Urinary bladder (tissue), 4 donors: Measurements from ENCODE around the gene BSPRY. TPM values are rescaled to one million over a fixed set of nuclear protein-coding genes. Genes with fewer than 3 reads are reported as not detected.

Experiments
- DNase-seq: peaks from one replicate; pipeline ENCODE4 v3.0.0-alpha.2; 2015; ENCODE audit errors: extremely low spot score
- H3K27ac ChIP-seq: one replicate; pipeline ENCODE4 v1.5.1; 2013; ENCODE audit warnings: low read depth, mild to moderate bottlenecking, moderate library complexity
- H3K36me3 ChIP-seq: one replicate; pipeline ENCODE4 v1.6.1; 2013; ENCODE audit warnings: mild to moderate bottlenecking, moderate library complexity; ENCODE audit not compliant: insufficient read depth
- H3K4me1 ChIP-seq: one replicate; pipeline ENCODE4 v1.6.1; 2013; ENCODE audit warnings: mild to moderate bottlenecking, moderate library complexity; ENCODE audit not compliant: insufficient read depth
- H3K4me3 ChIP-seq: one replicate; pipeline ENCODE4 v1.5.1; 2013; ENCODE audit warnings: low read depth, low read length
- WGBS: extraction: QIAGEN DNeasy Blood & Tissue Kit; methylation state at CpG from one replicate; pipeline ENCODE4 v1.1.7; 2013; 5-methylcytosine and 5-hydroxymethylcytosine counted together
- polyA plus RNA-seq: library from polyadenylated mRNA; stranded (reverse); fragments of 200-250 nt; gene quantifications from one replicate; pipeline ENCODE4 v1.2.3, GENCODE V29; 2013
- total RNA-seq: library from RNA; depleted of rRNA; stranded (reverse); fragments of >200 nt; gene quantifications from one replicate; pipeline ENCODE4 v1.2.3, GENCODE V29; 2014
- donor health status: healthy with polysubstance abuse.
- donor health status: healthy.

BSPRY gene
- total RNA-seq (1.2 TPM), polyA plus RNA-seq (2.4 TPM)

GRCh38 chr9:113349445-113350094 is at the start of gene BSPRY:
Gene BSPRY, plus strand, starts transcription at chr9:113349541. Its CDS starts 39 bp downstream, at chr9:113349580.
- peak within 1 kb of the TSS; percentile 57 for H3K4me3 ChIP-seq
- no peaks in the 10 kb centered on the region for H3K36me3 ChIP-seq
- no peak within 1 kb of the TSS for H3K27ac ChIP-seq
- DNase-seq, result no peak
- H3K4me1 ChIP-seq, result no peaks in the 10 kb centered on the region
- 2% methylated on average over 71 of the region's 71 CpGs for WGBS

GRCh38 chr9:113299800-113300292 is 49.5 kb upstream of the BSPRY start:
- no peaks in the 10 kb centered on the region for H3K4me1 ChIP-seq
- 27% methylated on average over 8 of the region's 8 CpGs for WGBS
- no peak overlapping the region for H3K4me3 ChIP-seq
- peak; percentile 37 for DNase-seq
- no peaks in the 10 kb centered on the region for H3K36me3 ChIP-seq
- H3K27ac ChIP-seq, result no peak overlapping the region

GRCh38 chr9:113301548-113301947 is 47.8 kb upstream of the BSPRY start:
- DNase-seq, result no peak
- WGBS, result 88% methylated on average over 8 of the region's 8 CpGs
- Histone ChIP-seq H3K27ac (no peak overlapping the region), H3K4me1 (no peaks in the 10 kb centered on the region), H3K4me3 (no peak overlapping the region), H3K36me3 (no peaks in the 10 kb centered on the region)

DNA sequence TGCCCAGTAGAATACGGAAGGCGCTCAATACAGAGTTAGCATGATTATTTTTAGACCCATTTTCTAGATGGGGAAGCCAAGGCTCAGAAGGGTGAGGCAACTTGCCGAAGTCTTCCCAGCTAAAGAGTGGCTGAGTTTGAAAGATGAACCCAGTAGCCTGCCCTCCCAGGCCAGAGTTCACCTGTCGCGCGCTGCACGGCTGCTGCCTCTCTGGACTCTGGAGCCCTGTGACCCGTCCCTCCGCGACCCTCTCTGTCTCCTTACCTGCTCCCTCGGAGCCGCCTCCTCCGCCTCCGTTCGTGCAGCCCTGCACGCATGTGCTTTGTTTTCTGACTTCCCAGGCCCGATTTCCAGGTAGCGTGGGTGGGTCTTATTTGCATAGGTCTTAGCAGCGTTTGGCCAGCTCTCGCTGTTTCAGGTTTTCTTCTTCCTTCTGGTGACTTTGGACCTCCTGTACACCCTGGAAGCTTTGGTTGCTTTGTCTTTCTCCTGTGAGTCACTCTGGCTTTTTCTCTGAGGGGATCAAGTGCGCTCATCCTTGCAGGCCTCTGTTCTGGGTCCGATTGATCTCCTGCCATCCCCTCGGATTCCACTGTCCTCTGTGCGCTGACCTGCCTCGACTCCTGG is 46.4 kb upstream of the BSPRY start, which contains the start of gene RNF183:
Gene RNF183 (minus strand): TSS at position 585 of the 627 bp plus-strand sequence. CDS start 5,192 bp downstream, outside the sequence.
- DNase-seq, result no peak
- WGBS, result 76% methylated on average over 25 of the region's 25 CpGs
- no peak within 1 kb of the TSS for H3K4me3 ChIP-seq
- H3K36me3 ChIP-seq, result no peaks in the 10 kb centered on the region
- no peaks in the 10 kb centered on the region for H3K4me1 ChIP-seq
- H3K27ac ChIP-seq, result no peak within 1 kb of the TSS

DNA sequence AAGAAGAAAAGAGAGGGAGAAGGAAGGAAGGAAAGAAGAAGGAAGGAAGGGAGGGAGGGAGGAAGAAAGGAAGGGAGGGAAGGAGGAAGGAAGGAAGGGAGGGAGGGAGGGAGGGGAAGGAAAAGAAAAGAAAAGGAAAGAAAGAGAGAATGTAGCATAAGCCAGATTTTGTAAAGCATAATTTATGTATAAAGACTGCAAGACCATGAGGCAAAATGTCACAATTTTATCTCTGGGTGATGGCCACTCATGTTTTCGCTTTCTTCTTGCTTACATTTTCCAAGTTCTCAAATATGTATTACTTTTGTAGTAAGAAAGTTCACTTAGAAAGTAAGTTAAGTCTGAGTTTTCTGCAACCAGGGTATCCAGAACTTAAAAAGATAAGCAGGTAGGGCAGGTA is 42.8 kb upstream of the BSPRY start:
- DNase-seq, result no peak
- no peaks in the 10 kb centered on the region for H3K4me1 ChIP-seq
- no peak overlapping the region for H3K27ac ChIP-seq
- no peaks in the 10 kb centered on the region for H3K36me3 ChIP-seq
- 86% methylated on average over 1 of the region's 1 CpG for WGBS
- H3K4me3 ChIP-seq, result no peak overlapping the region

DNA sequence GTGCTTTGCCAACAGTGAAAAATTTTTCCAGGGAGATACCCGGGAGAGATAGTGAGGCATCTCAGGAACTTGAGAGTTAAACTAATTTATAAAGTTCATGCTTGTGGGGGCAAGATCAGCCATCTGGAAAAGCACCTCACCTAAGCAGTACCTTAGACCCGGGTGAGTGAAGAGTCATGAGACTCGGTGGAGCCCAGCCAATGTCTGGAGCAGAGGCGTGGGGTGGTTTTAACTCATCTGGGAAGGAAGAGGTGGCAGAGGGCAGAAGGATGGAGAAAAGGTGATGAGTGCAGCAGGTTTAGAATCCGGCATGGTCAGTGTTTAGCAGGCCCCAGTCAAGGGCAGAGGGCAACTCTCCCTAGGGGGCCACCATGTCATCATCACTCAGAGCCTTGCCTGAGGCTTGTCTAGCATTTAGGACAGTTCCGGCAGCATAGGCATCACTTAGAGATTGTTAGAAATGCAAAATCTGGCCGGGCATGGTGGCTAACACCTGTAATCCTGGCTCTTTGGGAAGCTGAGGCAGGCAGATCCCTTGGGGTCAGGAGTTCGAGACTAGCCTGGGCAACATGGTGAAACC is 41.9 kb upstream of the BSPRY start:
- Histone ChIP-seq H3K4me3 (no peak overlapping the region), H3K36me3 (no peaks in the 10 kb centered on the region), H3K27ac (no peak overlapping the region), H3K4me1 (no peaks in the 10 kb centered on the region)
- 59% methylated on average over 8 of the region's 8 CpGs for WGBS
- DNase-seq, result no peak

DNA sequence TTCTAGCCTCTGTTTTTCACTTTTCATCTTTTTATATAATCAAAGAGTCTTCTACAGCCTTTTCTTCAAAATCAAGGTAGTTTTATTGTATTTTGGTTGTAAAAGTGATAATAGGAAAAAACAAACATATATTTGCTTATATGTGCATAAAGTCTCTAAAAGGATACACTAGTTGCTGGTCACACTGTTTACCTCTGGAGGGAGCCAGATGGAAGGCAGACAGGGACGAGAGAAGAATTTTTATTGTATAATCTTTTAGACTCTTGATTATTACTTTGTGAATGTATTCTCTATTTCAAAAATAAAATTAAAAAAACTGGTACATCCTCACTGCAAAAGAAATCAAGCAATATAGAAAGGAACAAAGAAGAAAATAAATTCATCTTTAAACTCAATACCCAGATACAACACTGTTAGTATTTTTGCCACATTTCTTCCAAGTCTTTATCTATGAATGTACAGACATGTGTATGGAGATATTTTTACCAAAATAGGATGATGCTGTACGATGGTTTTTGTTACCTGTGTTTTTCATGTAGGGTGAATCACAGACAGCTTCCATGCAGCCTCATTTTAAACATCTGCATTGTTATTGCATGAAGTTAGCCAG is 40.0 kb upstream of the BSPRY start:
- H3K4me3 ChIP-seq, result no peak overlapping the region
- no peaks in the 10 kb centered on the region for H3K36me3 ChIP-seq
- H3K27ac ChIP-seq, result no peak overlapping the region
- 4% methylated on average over 2 of the region's 2 CpGs for WGBS
- no peak for DNase-seq
- no peaks in the 10 kb centered on the region for H3K4me1 ChIP-seq

- no peak overlapping the region for H3K27ac ChIP-seq
These were observed 38.8 kb upstream of the BSPRY start for GRCh38 chr9:113310538-113310937.

DNA sequence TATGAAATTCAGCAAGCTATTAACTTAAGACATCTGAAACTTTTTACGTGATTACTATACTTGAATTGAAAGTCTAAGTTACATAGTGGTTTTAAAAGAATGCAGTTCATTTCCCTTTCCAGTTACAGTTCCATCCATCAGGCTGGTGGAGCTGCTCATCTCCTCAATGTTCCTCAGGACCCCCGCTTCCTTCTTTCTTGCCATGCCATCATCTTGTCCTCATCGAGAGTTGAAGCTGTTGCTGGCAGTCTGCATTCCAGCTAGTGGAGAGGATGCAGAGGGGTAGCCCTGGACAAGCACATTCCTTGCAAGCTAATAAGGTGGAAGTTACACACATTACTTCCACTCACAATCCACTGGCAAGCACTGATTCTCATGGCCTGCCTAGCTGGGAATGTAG is 37.4 kb upstream of the BSPRY start:
- Histone ChIP-seq H3K27ac (no peak overlapping the region), H3K4me3 (no peak overlapping the region), H3K36me3 (no peaks in the 10 kb centered on the region), H3K4me1 (no peaks in the 10 kb centered on the region)
- no peak for DNase-seq
- WGBS, result 80% methylated on average over 3 of the region's 3 CpGs

More at GRCh38 chr9:113310538-113310937, 38.8 kb upstream of the BSPRY start:
- no peak overlapping the region for H3K4me3 ChIP-seq
- WGBS, result 48% methylated on average over 3 of the region's 3 CpGs
- no peak for DNase-seq
- H3K36me3 ChIP-seq, result no peaks in the 10 kb centered on the region
- no peaks in the 10 kb centered on the region for H3K4me1 ChIP-seq

GRCh38 chr9:113313261-113313660 is 36.1 kb upstream of the BSPRY start:
- Histone ChIP-seq H3K4me1 (no peaks in the 10 kb centered on the region), H3K4me3 (no peak overlapping the region), H3K36me3 (no peaks in the 10 kb centered on the region), H3K27ac (no peak overlapping the region)
- DNase-seq, result no peak
- WGBS, result 56% methylated on average over 5 of the region's 5 CpGs

DNA sequence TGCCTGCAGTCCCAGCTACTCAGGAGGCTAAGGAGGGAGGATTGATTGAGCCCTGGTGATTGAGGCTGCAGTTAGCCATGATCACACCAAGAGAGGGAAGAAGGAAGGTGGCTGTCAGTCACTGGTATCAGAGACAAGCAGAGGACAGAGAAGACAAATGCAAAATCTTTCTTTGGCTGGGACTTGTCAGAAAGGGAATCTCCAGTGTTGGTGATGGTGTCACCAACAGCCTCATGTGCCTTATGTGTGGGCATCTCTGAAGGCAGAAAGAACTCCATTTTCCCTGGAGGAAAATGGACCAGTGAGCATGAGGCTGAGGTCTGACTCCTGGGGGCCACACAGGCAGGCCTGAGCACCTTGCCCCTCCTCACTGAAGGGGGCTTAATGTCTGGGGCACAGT is 34.1 kb upstream of the BSPRY start:
- no peak for DNase-seq
- H3K4me1 ChIP-seq, result no peaks in the 10 kb centered on the region
- no peak overlapping the region for H3K4me3 ChIP-seq
- no peaks in the 10 kb centered on the region for H3K36me3 ChIP-seq
- H3K27ac ChIP-seq, result no peak overlapping the region

GRCh38 chr9:113316030-113316429 is 33.3 kb upstream of the BSPRY start:
- DNase-seq, result no peak
- Histone ChIP-seq H3K4me3 (no peak overlapping the region), H3K36me3 (no peaks in the 10 kb centered on the region), H3K4me1 (no peaks in the 10 kb centered on the region), H3K27ac (no peak overlapping the region)
- 94% methylated on average over 4 of the region's 4 CpGs for WGBS

DNA sequence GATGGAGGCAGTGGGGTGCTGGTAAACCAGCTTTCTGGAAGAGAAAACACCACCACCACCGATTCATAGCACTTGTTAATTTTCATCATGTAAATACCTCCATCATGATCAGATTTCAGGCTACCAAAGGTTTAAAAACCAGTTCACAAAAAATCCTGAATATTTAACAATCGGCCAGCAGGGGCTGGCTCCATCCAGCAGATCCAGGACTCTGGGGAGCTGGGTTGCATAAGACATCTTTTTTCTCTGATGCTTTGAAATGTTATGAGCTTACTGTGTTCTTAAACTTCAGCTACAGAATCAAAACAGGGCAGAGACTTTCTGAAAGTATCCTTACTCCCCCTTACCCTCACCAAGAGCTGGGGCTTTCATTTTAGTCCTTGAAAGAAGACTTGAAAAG is 31.6 kb upstream of the BSPRY start:
- Histone ChIP-seq H3K36me3 (no peaks in the 10 kb centered on the region), H3K4me3 (no peak overlapping the region), H3K4me1 (no peaks in the 10 kb centered on the region), H3K27ac (no peak overlapping the region)
- DNase-seq, result no peak
- WGBS, result 71% methylated on average over 2 of the region's 2 CpGs

DNA sequence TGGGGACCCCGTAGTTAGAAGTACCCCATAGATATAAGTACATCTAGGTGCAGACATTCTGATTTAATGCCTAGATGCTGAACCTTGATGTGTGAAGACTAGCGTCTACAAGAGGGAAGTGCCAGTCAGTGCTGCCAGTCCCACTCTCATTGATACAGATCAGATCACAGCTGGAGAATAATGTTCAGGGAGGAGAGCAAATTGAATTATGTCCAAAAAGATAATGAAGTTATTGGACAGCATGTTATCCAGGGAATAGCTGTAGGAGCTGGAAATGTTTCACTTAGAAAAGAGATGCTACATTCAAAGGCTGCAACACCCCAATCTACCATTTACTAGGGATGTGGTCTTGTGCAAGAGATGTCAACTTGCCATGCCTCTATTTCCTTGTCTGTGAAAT is 30.3 kb upstream of the BSPRY start:
- no peak overlapping the region for H3K27ac ChIP-seq
- 93% methylated on average over 2 of the region's 2 CpGs for WGBS
- no peaks in the 10 kb centered on the region for H3K4me1 ChIP-seq
- no peaks in the 10 kb centered on the region for H3K36me3 ChIP-seq
- no peak overlapping the region for H3K4me3 ChIP-seq
- no peak for DNase-seq
